ENCODE data around the gene PARVB.

PARVB gene

DNA sequence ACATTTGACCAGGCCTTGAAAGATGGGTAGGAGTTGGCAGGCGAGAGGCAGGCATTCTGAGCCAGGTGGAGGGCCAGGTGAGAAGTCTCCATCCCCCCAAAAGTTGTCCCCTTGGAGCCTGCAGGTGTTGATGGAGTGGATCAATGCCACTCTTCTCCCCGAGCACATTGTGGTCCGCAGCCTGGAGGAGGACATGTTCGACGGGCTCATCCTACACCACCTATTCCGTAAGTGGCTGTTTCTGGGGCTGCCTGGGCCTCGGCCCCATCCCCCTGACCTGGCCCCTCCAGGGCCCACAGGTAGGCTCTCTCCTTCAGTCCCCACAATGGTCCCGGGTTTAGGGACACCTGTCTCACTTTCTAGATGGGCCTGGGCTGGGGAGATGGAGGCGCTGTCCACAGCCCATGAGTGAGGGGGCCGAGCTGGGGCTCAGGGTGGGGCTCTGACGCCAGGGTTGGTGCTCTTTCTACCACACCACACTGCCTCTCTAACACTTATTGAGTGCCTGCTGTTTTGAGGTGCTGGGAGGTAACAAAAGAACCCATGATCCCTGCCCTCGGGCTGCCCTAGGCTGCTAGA lies 163.6 kb downstream of the PARVB start:
- DNase-seq: no peak

DNA sequence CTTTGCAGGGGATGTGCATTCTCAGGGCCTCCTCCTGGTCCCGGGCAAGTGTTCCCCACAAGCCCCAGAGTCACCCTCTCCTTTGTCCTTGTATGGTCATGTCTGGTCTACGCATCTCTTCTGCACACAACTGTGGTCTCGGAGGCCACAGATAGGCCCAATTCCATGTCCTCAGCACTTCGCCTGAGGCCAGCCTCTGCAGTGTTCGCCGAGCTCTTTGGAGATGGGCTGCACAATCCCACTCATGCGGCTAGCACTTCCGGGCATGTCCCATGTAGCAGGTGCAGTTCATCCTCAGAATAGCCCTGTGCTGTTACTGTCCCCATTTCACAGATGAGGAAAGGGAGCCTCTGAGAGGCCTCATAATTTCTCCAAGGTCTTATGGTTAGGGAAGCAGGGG lies 164.2 kb downstream of the PARVB start:
- no peak for DNase-seq

DNA sequence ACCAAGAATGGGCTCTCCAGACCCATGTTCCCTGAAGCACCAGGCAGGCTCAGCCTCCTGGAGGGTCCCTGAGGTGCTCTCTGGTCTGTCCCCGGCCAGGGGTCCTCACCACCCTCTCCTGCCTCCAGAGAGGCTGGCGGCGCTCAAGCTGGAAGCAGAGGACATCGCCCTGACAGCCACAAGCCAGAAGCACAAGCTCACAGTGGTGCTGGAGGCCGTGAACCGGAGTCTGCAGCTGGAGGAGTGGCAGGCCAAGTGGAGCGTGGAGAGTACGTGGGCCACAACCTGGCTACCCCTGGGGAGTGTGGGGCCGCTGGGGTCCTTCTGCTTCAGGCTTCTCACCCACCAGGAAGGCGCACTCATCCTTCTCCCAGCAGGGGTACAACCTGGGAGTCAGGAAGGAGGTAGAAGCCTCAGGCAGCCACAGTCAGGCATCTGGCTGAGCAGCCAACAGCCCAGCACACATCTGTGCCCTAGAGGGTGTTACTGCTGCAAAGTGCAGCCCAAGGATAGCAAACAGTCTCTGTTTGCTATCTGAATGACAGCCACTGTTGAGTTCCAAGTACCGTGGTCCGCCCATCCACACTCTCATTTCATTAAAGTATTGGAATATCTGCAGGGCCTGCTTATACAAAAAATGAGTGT lies 165.0 kb downstream of the PARVB start:
- DNase-seq: no peak

DNA sequence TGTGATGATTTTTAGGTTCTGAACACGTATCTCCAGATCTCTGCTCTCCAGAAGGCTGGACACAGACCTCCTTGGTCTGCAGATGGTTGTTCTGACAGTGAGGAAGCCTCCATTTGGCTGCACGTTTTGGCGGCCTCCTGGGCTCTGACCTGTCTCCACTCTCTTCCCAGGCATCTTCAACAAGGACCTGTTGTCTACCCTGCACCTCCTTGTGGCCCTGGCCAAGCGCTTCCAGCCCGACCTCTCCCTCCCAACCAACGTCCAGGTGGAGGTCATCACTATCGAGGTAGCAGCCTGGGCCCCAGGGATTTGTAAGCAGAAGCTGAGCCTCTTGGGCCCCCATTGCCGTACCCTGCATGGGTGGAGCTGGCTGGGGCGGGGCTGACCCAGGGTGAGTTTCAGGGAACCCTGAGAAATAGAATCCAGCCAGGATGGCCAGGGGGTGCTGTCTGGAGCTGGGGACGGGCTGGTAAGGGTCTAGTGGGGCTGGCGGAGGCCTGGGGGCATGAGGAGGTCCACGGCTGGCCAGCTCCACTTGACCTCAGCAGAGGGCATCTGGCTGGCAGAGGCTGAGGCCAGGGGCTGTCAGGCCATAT lies 166.4 kb downstream of the PARVB start:
- no peak for DNase-seq

DNA sequence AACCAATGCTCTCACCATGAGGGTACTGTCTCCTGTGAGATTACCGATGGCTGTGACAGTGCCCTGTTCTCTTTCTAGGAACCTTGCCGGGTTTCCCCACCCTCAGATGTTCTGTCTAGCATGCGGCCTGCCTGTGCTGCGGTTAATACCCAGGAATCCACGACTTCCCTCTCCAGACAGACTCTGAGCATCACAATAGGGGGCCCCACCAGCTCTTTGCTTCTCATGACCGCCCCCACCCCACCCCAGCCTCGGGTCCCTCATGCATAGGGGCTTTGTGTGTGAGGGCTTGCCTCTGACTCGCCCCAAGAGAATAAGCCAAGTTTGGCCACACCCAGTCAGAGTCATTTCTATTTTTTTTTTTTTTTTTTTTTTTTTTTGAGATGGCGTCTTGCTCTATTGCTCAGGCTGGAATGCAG lies 166.9 kb downstream of the PARVB start:
- DNase-seq: no peak

DNA sequence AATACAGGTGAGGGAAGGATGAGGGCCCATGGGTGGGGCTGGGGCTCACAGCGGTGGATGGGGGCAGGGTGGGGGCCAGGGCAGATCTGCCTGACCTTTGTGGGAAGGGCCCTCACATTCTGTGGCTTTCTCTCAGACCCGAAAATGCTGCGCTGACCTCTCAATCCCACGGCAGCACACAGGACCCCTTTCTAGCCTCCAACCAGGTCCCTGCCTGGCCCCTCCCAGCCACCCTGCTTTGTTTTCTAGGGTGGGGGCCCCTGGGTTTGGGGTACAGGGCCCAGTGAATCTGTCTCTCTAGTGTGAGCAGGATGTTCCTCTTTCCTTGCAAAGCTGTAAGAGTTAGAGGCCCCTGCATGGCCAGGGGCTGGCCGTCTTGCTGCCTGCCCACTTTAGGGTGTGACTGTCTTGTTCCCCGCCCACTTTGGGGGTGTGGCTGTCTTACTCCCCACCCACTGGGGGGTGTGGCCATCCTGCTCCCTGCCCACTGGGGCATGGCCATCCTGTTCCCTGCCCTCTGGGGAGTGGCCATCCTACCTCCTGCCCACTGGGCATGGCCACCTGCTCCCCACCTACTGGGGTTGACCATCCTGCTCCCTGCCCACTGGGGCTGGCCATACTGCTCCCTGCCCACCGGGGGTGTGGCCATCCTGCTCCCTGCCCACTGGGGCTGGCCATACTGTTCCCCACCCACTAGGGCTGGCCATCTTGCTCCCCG lies 168.2 kb downstream of the PARVB start:
- DNase-seq: no peak

DNA sequence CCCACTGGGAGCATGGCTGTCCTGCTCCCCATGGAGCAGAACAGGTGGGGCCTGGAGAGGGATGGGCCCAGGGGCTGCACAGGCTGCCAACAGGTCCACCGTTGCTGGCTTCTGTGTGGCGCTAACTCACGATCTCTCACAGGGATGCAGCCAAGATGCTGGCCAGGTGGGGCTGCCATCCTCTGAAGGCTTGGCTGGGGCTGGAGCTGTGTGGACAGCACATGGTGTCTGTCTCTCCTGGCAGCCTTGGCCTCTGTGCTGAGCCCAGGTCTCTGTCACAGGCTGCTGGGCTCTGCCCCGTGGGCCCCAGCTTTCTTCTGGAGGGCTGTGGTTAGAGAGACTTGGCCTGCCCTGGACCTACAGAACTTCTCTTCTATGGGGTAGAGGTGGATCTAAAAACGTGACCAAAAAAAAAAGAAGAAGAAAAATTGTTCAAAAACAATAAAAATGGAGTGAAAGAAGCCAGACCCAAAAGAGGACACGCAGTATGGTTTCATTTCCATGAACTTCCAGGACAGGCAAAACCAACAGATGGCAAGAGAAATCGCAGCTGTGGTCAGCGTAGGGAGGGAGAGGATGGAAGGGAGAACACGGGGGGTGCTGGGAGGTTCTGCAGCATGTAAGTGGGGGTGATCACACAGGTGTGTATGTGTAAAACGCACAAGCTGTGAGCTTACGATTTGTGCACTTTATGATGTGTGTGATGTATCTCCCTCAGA lies 168.9 kb downstream of the PARVB start:
- DNase-seq: no peak

DNA sequence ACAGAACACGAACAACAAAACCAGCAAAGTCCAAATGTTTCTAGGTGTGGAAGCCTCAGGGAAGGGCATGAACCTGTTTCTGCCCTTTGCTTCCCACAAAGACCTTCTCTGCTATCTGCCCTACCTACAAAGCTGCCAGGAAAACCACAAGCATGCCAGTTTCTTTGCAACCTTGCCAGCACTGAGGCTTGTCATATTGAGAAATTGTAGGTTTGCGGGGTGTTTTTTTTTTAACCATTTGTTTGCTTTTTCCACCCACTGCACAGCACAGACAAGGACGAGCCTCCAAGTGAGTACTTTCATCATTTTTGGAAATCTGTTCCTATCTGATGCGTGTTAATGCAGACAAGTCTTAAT lies 169.4 kb downstream of the PARVB start:
- no peak for DNase-seq

DNA sequence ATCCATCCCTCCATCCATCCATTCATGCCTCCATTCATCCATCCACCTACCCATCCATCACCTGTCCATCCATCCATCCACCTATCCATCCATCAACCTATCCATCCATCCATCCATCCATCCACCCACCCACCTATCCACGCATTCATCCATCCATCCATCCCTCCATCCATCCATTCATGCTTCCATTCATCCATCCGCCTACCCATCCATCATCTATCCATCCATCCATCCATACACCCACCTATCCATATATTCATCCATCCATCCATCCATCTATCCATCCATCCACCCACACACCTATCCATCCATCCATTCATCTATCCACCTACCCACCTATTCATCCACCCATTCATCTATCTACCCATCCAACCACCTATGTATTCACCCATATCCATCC lies 170.5 kb downstream of the PARVB start:
- no peak for DNase-seq

DNA sequence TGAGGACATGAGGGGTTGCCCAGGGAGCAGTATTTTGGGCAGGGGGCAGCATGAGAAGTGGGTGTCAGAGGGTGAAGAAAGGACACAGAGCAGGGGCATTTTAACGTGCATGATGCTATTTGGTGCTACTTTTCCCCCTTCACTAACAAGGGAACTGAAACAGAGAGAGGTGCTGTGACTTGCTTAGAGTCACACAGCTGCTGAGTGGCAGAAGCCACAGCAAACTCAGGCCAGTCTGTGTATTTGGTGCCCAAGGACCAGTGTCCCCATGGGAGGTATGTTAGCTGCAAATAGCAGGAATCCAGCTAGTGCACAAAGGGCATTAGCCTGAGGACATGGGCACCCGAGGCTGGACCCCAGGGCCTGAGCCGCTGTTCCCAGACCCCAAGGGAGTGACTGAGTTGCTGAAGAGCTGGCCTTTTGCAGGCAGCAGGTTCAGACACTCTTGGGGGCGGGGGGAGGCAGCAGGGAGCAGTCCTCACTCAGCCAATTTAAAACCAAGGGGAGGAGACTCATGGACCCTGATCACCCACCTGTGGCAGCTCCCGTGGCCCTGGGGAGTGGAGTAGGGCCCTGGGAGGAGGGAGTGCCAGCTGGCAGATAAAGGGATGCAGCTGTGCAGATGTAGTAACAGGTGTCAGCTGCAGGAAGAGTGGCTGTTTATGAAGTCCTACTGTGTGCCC lies 171.2 kb downstream of the PARVB start:
- DNase-seq: no peak

DNA sequence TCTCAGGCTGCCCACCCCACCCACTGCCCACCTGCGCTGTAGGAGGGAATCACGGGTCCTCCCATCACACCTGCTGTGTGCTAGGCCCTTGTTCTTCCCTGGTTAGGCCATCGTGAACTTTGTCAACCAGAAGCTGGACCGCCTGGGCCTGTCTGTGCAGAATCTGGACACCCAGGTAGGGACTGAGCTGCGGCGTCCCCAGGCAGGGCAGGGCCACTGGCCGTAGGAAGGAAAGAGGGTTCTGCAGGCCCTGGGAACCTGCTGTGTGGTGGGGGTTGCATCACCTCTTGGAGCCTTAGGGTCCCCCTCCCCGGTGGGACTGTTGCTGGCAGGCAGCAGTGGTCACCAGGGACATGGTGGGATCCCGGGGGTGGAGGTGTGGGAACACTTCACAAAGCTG lies 172.1 kb downstream of the PARVB start:
- DNase-seq: no peak

DNA sequence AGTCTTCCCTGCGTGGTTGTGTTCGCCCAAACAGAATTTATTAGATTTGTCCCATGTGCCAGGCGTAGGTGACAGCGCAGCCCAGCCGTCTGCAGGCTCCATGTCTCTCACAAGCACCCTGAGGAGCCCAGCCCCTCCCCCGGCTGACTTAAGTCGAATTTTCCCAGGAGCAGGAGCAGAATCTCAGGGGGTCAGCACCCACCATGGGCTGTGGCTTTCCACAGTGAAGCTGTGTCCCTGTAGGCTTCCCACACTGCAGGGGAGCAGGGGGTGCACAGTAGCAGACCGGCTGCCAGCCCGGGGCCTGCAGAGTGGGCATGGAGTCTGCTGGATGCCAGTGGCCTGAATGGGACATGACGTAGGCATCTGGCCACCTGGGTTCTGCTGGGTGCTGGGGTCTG lies 172.6 kb downstream of the PARVB start:
- DNase-seq: no peak

DNA sequence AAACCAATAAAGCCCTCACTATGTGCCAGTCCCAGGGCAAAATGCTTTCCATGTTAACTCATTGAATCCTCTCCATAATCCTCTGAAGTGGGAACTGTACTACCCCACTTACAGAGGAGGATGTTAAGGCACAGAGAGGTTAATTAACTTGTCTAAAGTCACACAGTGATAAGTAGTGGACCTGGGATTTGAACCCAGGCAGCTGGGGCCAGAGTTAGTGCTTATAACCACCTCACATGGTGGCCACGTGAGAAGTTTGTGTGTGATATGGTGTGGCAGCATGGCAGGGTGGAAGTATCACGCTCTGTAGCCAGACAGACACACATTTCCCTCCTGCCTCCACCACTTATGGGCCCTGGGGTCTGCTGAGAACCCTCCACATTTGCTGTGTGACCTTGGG lies 173.2 kb downstream of the PARVB start:
- no peak for DNase-seq

DNA sequence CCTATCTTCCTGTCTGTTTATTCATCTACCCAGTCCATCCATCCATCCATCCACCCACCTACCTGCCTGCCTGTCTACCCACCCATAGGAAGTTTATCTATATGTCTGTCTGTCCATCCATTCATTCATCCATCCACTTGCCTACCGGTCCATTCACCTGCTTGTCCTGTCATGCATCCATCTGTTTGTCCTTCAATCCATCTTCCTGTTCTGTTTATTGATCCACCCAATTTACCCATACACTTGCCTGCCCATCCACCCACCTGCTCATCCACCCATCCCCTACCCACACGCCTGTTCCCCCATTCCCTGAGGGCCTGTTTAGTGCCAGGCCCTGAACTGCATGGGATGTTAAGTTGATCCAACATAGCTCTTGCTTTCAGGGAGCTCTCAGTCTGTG lies 175.1 kb downstream of the PARVB start:
- no peak for DNase-seq

DNA sequence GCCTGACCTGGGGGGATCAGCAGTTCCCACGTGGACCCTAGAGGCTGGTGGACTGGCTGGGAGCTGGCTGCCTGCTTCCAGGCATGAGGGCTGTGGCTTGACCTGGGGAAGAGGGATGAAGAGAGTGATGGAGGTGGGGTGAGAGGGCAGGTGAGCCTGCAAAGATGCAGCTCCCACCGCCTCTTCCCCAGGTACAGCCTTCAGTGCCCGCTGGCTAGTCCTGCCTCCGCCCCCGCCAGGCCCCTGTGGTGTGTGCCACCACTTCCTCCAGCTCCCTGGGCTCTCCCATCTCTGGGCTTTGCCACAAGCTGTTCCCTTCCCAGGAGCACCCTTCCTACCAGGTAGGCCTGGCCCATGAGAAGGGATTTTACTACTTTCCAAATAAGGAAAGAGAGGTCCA lies 175.8 kb downstream of the PARVB start:
- no peak for DNase-seq

DNA sequence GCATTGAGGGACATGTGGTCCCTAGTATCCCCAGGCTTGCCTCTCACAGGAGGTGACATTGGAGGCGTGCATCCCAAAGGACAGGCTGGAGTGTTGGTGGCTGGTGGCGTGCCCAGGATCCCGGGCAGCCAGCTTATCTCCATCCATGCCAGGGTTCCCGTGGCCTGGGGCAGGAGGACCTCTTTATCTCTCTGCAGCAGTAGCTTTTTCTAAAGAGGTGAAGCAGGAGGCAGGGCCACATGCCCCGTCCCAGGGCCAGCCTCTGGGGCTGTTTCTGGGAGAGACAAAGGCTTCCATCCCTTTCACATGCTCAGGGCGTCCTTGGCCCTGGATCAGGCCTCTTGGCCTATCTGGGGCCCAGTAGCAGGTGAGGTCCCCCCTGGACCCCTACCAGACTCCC lies 176.3 kb downstream of the PARVB start:
- DNase-seq: no peak

DNA sequence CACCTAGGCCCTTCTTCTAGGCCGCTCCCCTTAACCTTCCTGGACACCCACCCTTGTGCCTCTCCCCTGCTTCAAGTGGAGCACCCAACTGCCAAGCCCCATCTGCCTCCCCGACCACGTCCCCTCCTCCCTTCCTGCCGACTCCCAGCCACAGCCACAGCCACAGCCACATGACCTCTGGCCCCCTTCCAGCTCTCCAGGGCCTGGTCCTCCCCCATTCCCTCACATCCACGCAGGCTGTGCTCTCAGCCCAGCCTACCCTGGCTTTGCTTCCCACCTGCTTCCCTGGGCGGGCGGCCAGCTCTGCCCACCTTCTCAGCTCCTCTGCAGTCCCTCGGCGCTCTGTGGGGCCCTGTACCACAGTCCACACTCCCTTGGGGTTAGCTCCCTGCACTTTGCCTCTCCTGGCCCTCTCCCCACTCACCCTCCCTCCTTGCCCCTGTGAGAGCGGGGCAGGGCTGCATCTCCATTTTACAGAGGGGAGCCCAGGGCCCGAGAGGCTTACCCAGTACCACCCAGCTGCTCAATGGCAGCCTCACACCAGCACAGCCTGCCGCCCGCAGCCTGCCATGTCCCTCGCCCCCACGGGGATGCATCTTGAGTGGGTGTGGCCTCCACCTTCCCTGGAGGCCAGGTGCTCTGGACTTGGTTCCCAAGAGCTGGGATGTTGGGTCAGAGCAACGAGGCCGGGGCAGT lies 176.9 kb downstream of the PARVB start:
- DNase-seq: no peak

DNA sequence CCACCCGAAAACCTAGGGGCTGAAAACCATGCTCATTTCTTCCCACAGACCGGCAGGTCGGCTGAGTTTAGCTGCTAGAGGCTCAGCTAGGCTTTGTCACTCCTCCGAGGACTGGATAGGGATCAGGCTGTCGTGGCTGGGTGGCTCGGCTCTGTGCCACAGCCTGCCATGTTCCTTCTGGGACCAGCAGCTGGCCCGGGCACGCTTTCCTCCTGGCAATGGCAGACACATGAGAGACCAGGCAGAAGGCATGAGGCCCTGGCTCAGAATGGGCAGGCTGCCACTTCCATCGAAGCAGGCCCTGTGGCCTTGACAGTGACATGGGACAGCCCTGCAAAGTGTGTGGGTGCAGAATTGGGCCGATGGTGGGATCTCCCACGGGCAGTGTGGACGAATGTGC lies 177.6 kb downstream of the PARVB start:
- DNase-seq: no peak

DNA sequence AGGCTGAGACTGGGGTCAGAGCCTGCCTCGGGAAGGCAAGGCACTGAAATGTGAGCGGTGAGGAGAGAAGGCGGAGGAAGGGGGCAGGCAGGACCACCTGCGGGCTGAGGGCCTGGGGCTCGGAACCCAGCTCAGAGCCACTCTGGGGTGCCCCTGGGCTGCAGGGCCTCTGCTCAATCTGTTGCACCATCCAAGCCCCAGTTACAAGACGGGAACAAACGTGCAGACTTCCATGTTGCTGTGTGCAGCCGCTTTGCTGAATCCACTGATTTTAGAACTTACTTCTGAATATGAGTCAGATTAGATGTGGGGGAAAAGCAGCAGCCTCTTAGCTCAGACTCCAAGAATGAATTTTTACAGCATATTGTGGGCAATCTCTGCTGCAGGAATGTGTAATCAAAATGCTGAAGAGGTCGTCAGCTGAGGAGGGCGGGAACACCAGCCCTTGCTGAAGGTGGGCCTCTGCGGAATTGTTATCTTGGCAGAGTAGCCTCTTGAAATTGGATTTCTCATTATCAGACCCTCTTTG lies 178.2 kb downstream of the PARVB start:
- DNase-seq: no peak

DNA sequence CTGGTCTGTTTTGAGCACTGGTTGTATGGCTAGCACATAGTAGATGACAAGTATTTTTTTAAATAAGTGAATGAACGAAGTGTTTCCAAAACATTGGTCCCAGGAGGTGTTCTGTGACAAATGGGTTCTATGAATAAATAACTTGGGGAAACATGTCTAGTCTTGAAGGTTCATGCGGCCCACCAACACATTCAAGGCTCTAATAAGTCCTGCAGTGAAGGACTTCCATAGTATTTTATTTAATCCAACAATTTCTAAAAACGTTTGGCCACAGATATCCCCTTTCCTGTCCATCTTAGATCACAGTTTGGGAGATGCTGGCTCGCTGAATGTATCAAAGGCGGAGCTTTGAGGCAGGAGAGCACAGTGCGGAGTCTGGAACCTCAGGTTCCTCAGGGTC lies 179.1 kb downstream of the PARVB start:
- no peak for DNase-seq

DNA sequence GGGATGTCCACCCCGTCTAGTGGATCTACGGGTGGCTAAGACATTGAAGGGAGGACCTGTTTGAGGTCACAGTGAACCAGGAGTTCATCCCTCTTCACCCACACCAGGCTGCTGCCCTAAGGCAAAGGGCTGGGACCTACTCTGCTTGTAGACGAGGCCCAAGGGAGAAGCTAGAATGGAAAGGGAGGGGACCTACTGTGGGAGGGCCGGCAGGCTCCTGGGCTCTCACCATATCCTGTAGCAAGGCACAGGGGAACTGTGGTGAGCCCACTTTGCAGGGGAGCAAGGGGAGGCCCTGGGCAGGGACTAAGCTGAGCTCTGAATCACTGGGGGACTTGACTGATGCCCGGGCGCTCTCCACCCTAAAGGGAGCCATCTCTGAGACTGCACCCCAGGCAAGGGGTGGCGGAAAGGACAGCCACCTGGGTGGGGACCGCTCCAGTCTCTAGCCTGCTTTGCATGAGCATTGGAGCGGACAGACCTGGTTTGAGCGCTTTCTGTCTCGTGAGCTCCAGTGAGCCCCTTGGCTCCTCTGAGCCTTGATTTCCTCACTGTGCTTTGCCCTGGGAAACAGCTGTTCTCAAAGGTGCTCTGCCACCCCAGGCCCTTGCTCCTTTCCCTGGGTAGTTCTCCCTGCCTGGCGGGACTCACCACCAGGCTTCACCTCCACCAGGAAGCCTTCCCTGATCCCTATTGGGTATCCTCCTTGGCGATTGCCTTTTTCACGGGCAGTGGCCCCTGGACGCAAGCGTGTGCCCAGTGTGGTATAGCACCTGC lies 180.8 kb downstream of the PARVB start:
- no peak for DNase-seq

Data from NCI-H1436 (cell line).